Activated CD4-positive, CD25-positive, alpha-beta regulatory T cell treated with anti-CD3 and anti-CD28 coated beads, Interleukin-2, amount 50 U/mL, for 24 hours (primary cell): ENCODE measurements around the gene SYMPK.
"Not testable (repeated sequence)": the region's sequence is repeated elsewhere in the genome, so short reads cannot be mapped to it uniquely, and the experiment has no call there.

Source experiments
- ATAC-seq, 2 donors: fragments of 150-1000 bp; cut with Tn5 transposase; one replicate each; pipeline ENCODE4 v1.10.0; 2021; ENCODE audit warnings: mild to moderate bottlenecking in 1 of 2, moderate library complexity in 1 of 2

SYMPK gene

DNA sequence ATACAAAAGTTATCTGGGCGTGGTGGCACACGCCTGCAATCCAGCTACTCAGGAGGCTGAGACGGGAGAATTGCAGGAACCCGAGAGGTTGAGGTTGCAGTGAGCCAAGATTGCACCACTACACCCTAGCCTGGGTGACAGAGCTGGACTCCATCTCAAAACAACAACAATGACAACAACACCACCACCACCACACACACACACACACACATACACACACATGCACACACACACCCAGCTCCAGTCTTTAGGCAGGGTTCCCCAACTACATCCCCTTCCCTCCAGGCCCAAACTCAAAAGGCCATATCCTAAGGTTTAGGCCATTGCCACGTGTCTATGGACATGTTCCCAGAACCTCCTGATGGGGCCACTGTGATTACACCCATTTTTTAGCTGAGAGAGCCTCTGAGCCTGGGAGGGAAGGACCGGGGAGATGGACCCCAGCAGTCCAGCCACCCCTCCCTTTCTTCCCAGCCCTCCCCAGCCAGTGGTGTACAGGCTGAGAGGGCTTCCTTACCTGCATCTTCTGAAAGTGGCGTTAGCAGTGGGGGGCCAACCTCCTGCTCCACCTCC lies 61.3 kb downstream of the SYMPK start:
- ATAC-seq = no peak

DNA sequence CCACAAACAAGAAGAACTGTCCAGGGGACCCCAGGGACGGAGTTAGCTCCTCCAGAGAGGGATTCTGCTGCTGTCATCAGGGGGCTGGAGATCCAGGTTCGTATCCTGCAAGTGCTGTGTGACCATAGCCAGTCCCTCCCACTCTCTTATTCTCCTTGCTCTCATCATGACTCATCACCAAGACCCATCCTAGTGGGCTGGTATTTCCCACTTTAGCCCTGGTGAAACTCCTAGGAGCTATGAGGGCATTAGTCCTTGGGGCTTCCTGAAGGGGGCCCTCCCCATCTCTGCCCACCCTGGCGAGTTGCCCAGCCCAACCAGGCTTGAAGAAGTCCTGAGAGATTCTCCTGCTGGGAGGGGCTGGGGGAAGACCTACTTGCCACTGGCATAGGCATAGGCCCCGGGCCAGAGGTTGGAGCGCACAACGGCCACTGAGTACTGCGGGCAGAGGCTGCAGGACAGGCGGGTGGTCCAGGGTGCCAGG lies 62.8 kb downstream of the SYMPK start:
- no peak for ATAC-seq

DNA sequence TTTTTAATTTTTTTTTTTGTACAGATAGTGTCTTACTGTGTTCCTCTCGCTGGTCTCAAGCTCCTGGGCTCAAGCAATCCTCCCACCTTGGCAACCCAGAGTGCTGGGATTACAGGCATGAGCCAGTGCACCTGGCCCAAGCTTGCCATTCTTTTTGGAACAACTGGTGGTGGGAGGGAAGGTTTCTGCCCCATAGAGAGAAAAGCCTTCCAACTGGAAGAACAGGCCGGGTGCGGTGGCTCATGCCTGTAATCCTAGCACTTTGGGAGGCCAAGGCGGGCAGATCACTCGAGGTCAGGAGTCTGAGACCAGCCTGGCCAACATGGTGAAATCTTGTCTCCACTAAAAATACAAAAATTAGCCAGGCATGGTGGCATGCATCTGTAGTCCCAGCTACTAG lies 63.4 kb downstream of the SYMPK start:
- not testable (repeated sequence) for ATAC-seq

DNA sequence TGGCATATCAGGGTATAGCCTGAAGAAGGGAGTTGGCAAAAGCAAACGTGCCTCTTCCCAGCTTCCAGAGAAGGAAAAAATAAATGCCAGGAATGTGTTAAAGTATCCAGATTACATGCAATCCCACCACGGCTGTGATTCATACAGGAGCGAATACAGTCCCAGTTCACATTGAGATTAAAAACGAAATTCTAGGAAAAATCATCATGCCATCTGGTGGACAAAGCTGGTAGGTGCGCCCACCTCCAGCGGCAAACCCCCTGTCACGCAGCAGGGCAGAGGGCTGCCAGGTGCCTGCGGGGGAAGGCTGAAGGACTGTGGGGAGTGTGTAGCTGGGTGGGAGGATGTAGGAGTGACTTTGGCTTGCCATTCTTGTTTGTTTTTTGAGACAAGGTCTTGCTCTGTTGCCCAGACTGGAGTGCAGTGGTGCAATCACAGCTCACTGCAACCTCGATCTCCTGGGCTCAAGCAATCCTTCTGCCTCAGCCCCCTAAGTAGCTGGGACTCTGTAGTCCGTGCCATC lies 63.9 kb downstream of the SYMPK start:
- peak; percentile 74 to 76 for ATAC-seq

DNA sequence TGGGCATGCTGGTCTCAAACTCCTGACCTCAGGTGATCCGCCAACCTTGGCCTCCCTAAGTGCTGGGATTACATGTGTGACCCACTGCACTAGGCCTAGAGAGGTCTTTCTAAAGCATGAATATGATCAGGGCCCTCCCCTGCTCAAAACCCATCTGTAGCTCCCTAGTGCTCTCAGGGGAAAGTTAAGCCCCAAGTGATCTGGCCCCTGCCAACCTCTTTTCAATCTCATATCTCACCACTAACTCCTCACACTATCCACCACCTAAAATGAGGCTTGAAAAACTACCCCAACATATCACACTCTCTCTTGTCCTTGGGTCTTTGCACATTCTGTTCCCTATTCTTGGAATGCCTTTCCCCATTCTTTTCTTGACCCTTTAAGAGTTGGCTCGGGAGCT lies 68.3 kb downstream of the SYMPK start:
- ATAC-seq = no peak

DNA sequence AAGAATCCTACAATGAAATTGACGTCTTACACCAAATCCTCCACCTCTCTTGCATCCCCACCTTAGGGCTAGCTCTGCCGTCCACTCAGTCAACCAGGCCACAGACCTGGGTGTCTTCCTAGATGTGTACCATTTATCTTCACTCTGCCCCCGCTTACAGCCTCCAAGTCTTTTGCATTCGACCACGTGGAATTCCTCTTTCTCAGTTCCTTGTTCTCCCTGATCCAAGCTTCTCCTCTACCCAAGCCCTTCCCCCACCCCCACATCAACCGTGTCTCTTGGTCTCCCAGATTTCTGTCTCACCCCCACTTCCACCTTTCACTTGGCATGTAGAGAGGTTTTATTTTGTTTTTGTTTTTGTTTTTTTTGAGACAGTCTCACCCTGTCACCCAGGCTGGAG lies 69.1 kb downstream of the SYMPK start:
- no peak for ATAC-seq

DNA sequence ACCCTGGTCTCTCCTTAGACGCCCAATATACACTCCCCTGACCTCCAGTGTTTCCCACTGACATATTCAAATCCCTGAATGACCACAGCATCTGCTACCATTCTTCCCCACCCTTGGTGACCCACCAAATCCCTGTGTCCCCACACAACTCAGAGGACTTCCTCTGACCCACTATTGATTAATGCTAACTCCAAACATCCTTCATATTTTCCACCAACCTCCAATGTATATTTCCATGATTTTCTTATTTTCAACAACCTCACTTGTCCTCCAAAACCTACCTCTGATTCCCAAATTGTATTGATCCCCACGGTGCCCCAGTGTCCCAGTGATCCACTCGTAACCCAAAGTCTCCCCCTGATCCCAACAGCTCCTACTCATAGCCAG lies 69.8 kb downstream of the SYMPK start:
- no peak for ATAC-seq

DNA sequence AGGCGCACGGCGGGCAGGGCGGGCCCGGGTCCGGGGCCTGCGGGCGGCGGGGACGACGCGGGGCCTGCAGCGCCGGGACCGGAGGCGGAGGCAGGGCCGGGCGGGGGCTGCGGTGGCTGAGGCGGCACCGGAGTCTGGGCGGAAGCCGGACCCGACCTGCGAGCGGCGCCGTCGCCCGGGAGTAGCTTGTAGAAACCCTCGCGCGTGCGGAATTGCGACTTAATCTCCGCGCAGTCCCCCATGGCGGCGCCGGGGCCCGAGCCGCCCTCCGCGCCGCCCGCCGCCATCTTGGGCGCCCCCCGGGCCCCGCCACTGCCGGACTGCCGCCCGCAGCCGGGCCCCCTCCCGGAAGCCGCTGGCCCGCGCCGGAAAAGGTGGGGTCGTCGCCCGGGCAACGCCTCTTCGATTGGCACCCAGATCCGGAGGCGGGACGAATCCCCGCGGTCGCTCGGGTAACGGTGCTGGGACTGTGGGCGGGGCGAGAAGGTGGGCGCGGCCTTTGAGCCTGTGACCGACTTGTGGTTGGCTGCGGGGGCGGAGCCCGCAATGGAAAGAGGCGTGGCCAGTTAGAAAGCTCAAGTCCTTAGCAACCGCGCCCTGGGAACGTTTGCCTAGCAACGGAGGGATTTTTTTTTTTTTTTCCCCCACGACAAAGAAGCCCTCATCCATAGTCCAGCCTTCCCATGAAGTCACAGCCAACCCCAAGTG lies 70.3 kb downstream of the SYMPK start, which contains the start of gene DMWD:
TSS of gene DMWD (minus strand) at position 376 of the 708 bp plus-strand sequence. CDS start at position 287, 89 bp downstream.
- peak; percentile 93 to 94 for ATAC-seq

DNA sequence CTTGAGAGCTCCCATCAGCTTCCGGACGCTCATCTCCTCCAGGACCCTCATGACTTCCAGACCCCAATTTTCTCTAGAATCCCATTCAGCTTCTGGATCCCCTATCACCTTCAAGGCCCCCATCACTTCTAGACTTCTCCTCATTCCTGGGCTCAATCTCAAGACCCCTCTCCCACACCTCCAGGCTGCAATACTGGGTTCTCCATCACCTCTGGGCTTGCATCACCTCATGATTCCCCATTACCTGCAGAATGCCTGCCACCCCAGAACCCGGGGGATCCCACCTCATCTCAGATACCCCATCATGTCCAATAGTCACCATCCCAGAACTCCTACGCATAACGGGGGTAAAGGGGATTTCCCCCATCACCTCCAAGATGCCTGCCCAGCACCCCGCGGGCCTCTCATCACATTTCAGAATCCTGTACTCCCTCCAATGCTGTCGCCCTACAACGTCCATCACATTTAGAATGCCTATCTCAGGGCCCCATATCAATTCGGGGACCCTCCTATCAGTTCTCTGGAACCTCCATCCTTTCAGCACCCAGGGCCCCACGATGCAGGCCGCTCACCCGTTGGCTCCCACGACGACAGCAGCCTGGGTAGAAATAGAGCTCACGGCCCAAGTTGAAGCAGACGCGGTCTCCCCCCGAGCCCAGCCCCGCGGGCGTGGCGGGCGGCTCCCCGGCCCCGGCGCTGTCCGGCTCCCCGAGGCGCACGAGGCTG lies 71.0 kb downstream of the SYMPK start:
- ATAC-seq = peak in 1 of 2 donors; percentile 3

DNA sequence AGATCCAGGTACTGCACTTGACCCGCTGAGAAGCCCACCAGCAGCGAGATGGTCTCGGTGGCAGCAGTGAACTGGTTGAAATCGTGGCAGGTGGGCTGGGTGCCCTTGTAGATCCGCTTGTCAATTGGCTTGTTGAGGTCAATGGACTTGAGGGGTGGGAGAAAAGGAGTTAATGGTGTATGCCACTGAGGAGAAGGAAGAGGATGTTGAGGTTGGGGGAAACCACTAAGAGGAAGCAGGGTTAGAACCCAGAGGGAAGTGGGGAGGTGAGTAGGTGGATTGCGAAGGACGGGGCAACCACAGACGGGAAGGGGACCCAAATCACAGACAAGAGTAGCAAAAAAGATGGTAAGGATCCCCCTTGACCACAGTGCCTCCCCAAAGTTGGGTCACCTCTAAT lies 72.0 kb downstream of the SYMPK start:
- no peak for ATAC-seq

DNA sequence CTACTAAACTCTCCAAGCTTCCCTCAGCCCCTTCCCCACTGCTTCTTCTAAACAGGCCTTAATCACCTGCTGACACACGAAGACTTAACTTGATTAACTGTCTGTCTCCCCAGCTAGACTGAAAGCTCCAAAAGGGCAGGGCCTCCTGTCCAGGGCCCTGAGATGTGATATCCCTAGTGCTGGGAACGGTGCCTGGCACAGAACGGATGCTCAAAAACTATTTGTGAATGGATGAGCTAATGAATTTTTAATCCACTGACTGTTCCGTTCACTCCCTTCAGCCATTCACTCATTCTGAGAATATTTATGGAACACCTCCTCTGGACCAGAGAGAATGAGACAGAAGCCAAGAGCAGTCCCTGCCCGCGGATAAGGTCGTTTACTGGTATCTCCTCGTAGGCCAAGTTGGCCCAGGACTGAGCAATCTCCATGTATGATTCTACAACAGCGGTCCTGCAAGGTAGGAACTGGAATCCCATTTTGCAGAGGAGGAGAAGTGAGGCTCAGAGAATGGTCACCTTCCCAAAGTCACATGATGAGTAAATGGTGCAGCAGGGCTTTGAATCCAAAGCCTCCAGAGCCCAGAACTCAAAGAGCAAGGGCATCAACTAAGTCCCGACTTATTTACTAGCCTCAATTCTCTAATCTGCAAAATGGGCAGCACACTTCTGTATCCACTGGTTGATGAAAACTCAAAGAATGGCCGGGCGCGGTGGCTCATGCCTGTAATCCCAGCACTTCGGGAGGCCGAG lies 73.7 kb downstream of the SYMPK start:
- no peak for ATAC-seq

DNA sequence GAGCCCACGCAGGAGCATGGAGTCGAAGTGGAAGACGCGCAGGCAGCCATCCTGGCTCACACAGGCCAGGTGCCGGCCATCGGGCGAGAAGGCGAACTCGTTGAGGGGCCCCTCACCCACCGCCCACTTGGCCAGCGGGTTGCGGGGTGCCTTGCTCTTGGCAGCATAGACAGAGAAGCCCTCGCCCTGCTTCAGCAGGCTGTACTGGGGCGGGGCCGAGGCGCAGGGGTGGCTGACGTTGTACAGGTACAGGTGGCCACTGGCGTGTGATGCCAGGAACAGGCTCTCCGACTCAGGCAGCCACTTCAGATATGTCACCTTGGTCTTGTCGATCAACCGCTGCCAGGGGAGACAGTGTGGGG lies 76.4 kb downstream of the SYMPK start:
- no peak for ATAC-seq

DNA sequence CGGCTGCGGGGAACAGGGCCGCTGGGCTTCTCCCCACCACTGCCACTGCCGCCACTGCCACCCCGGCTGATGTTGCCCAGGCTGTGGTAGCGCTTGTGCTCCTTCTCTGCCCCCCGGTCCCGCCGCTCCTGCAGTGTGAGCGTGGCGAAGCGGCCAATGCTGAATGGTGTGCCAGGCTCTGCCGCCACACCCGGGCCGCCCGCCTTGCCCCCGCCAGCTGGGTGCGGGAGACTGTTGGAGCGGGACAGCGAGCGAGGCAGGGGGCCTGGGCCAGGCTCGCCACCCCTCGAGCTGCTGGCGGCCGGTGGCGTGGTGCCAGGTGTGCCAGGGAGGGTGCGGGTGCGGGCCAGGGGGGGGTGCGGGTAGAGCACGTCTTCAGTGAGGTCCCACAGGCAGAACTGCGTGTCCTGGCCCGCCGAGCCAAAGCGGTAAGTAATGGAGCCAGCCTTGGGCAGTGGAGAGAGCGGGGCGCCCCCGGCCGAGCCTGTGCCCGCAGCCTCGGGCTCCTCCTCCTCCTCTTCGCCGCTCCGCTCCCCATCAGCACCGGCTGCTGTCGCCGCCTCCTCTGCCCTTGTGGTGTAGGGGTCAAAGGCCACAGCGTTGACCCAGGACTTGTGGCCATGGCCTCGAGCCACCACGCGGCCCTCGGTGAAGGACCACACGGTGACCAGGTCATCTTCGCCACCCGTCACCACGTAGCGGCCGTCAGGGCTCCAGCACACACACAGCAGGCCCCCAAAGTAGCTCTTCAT lies 77.0 kb downstream of the SYMPK start:
- no peak for ATAC-seq

DNA sequence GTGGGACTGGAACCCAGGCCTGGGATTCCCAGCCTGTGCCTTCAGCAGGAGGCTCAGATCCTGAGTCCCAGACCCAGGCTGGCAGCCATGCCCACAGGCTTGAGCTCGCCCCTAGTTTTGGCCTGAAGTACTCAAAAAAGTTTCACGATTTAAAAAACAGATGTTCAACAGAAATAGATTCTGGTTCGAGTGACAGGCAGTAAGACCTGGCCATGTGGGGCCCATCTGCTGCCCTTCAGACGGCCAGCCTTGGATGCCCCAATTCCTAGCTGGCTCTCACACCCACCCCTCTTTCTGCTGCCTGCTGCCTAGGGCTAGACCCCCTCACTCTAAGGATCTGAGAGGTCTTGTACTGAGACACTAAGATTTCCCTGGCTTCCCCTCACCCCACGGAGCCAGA lies 77.8 kb downstream of the SYMPK start:
- no peak for ATAC-seq

DNA sequence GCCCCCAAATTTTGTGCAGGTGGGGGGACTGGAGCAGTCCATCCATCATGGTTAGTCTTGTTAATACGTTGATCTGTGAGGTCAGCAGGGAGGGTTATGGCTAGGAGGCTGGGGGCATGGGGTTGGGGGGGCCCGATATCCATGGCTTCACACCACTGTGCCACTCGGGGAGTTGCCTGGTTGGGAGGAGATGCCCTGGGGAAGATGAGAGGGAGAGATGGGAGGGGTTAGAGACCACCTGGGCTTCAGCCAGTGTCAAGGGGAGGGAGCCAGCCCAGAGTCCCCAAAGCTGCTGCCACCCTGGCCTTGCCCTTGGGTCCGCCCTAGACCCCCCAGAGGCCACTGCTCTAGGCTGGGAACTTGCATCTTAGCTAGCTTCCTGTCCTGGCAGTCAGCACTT lies 78.9 kb downstream of the SYMPK start:
- ATAC-seq = no peak

DNA sequence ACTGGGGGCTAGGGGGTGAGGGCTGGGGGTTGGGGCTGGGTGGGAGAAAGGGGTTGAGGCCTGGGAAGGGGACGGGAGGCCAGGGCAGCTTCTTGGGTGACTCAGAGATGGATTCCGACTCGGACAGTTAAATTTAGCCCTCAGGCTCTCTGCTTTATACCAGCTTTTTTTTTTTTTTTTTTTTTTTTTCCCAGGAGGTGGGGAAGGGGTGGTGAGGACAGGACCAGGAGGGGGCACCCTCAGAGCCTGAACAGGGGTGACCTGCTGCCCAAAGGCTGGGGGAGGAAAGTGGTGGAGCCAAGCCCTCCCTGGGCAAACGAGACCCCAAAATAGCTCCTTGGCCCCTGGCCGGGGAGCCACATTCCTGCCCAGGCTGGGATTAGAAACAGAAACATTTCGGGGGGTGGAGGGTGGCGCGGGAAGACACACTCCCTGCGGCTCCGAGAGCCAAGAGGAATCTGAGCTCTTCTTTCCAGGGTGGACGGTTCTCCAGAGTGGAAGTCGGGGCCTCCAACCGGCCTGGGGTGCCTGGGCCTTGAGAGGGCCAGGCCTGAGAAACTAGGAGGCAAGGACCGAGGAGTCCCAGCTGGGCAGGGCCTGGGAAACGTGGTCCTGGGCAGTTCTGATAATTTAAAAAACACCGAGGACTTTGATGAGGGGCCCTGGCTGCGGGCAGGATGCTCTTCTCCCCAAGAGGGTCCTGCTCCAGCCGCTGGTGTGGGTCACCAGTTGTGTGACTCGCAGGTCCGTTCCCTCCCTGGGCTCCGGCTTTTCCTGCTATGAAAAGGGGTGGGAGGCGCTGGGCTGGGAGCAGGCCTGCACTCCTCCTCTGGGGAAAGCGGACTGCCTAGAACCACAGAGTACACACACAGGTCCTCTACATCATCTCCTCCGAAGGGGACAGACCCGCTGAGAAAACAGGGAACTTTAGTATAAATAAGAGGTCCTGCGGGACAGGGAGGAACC lies 79.8 kb downstream of the SYMPK start:
- ATAC-seq = no peak

DNA sequence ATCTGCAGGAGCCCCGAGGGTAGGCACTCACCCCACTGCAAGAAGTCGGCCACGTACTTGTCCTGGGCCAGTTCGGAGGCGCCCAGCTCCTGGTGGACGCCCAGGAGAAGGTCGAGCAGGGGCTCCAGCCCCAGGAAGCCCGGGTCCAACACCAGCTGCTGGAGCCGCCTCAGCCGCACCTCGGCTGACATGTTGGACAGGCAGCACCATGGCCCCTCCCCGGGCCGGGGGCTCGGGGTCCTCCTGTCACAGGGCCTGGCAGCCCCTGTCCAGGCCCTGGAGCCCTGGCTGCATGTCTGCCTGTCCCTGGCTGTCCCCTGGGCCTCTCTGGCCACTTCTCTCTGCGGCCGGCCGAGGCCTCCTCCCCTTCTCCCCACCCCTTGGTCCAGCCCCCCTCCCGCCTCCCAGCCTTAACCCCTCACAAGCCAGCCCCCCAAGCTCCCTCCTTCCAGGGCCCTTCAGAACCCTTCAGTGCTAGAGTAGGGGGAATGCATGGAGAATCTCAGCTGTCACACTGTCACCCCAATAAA lies 80.7 kb downstream of the SYMPK start, which contains the start of gene DMPK:
TSS of gene DMPK (minus strand) at position 329 of the 530 bp plus-strand sequence. CDS start at position 191, 138 bp downstream.
- no peak for ATAC-seq

DNA sequence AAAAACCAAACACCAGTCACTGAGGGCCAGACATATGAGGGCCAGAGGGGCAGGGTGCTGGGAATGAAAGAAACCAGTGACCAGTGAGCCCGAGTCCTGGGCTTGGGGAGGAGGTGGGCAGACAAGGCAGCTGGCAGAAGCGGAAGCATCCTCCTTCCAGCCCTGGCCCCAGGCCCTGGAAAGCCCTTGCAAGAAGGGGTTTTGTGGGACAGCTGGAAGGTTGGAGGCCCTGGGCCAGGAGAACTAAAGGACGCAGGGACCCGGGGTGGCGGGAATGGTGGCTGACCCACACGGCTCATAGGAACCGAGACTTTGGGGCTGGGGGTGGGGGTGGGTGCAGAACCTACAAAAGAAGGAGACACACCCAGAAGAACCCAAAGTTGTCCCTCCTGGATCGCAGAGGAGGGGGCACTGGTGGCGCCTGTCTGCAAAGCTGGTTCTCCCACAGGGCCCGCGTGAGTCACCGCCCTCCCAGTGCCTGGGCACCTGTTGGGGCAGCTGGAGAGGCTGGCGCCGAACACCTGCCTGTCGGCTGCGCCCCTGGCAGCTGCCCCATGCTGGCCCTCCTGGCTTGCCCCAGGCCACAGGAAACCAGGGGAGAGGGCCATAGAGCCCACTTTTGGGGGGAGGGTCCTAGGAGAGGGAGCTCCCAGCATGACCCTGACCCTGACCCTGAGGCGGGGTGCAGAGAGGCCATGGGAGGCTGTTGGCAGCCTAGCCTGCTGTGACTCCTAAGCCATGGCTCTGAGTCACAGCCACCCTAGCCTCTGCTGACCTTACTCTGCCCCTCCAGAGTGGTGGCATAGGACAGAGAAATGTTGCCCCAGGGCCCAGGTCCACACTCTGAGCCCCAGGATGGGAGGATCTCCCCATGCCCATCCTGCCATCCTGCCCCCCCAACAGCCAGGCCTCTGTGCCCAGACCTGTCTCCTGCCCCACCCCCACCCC lies 81.5 kb downstream of the SYMPK start:
- ATAC-seq = no peak
